GM13977 (cell line): Measurements from ENCODE around the gene HMGCS1.
"Not testable (repeated sequence)": the region's sequence is repeated elsewhere in the genome, so short reads cannot be mapped to it uniquely, and the experiment has no call there.

Experiments
- DNase-seq: peaks from one replicate; pipeline ENCODE4 v3.0.0; 2012; ENCODE audit warnings: low spot score
- in situ Hi-C: fragments of 300-500 bp; cut with MboI; formaldehyde crosslinking; loops from one replicate; pipeline ENCODE4 v1.12.0; 2022; ENCODE audit warnings: low sequenced_read_pairs, low pct_unique_long_range_greater_than_20kb, mixed read lengths, inconsistent platforms; ENCODE audit not compliant: unreplicated experiment
- TF ChIP-seq, protein P1 (sequence below): IDR thresholded peaks from 2 replicates; pipeline ENCODE4 v1.5.1; 2012; ENCODE audit warnings: mild to moderate bottlenecking, control low read depth; ENCODE audit not compliant: insufficient read depth; ENCODE audit errors: extremely low read depth, missing control alignments

The HMGCS1 gene

DNA sequence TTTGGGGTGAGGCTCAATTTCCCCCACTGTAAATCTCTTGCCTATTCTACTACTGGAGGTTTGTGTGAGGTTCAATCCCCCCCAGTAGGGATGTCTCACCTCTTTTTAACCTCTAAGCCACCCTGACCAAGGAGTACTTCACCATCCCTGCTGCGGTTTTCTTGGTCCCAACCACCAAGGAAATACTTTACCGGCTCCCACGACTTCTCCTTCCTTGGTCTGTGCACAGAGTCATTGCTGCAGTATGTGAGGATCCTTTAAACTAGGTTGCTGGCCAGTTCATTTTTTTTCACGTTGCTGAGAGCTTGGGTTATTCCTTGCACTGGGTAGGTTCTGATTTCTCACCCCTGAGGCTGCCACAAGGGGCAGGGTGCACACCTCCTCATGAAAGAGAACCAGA, 22.5 kb upstream of the HMGCS1 start:
- DNase-seq = no peak
- TF ChIP-seq, protein P1, sequence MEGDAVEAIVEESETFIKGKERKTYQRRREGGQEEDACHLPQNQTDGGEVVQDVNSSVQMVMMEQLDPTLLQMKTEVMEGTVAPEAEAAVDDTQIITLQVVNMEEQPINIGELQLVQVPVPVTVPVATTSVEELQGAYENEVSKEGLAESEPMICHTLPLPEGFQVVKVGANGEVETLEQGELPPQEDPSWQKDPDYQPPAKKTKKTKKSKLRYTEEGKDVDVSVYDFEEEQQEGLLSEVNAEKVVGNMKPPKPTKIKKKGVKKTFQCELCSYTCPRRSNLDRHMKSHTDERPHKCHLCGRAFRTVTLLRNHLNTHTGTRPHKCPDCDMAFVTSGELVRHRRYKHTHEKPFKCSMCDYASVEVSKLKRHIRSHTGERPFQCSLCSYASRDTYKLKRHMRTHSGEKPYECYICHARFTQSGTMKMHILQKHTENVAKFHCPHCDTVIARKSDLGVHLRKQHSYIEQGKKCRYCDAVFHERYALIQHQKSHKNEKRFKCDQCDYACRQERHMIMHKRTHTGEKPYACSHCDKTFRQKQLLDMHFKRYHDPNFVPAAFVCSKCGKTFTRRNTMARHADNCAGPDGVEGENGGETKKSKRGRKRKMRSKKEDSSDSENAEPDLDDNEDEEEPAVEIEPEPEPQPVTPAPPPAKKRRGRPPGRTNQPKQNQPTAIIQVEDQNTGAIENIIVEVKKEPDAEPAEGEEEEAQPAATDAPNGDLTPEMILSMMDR = no peak
- in situ Hi-C loops = no loop called here

DNA sequence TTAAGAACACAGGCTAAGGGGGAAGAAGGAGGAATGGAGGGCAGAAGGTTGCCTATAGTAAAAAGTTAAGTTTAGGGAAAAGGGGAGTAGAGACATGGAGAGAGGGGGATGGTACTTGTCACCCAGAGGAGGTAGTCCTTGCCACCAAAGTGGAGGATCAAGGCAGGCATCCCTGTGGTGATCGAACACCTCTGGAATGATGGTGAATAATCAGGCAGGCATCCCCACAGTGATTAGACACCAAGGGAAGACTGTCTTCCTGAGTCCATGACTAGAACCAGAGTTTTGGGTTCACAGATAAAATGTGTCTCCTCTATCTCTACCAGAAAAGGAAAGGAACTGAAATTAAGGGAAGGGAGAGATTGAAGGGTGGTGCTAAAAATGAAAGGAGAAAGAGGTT, 19.2 kb upstream of the HMGCS1 start:
- TF ChIP-seq, protein P1 = no peak
- DNase-seq = no peak
- in situ Hi-C loops = no loop called here

DNA sequence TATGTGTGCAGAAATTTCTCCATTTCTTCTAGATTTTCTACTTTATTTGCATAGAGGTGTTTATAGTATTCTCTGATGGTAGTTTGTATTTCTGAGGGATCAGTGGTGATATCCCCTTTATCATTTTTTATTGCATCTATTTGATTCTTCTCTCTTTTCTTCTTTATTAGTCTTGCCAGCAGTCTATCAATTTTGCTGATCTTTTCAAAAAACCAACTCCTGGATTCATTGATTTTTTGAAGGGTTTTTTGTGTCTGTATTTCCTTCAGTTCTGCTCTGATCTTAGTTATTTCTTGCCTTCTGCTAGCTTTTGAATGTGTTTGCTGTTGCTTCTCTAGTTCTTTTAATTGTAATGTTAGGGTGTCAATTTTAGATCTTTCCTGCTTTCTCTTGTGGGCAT, 12.4 kb upstream of the HMGCS1 start:
- in situ Hi-C loops = loop anchor here (10.0 kb wide), 1 partner anchor 49 kb away; no protein-coding TSS in a partner anchor
- DNase-seq = not testable (repeated sequence)

DNA sequence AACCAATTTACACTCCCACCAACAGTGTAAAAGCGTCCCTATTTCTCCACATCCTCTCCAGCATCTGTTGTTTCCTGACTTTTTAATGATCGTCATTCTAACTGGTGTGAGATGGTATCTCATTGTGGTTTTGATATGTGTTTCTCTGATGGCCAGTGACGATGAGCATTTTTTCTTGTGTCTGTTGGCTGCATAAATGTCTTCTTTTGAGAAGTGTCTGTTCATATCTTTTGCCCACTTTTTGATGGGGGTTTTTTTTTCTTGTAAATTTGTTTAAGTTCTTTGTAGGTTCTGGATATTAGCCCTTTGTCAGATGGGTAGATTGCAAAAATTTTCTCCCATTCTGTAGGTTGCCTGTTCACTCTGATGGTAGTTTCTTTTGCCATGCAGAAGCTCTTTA, 10.3 kb upstream of the HMGCS1 start:
- in situ Hi-C loops = loop anchor here (10.0 kb wide), 1 partner anchor 51 kb away; no protein-coding TSS in a partner anchor

GRCh38 chr5:43320846-43321245, 7.6 kb upstream of the HMGCS1 start:
- in situ Hi-C loops = loop anchor here (10.0 kb wide), 1 partner anchor 54 kb away; no protein-coding TSS in a partner anchor
- TF ChIP-seq, protein P1 = no peak
- DNase-seq = no peak

More for the DNA sequence above, 10.3 kb upstream of the HMGCS1 start:
- not testable (repeated sequence) for DNase-seq

- in situ Hi-C loops = no loop called here
- TF ChIP-seq, protein P1 = no peak
These were observed 3.2 kb upstream of the HMGCS1 start for GRCh38 chr5:43316421-43316820.

GRCh38 chr5:43315682-43316081, 2.5 kb upstream of the HMGCS1 start:
- in situ Hi-C loops = no loop called here
- DNase-seq = no peak
- TF ChIP-seq, protein P1 = no peak

More at GRCh38 chr5:43316421-43316820, 3.2 kb upstream of the HMGCS1 start:
- no peak for DNase-seq

DNA sequence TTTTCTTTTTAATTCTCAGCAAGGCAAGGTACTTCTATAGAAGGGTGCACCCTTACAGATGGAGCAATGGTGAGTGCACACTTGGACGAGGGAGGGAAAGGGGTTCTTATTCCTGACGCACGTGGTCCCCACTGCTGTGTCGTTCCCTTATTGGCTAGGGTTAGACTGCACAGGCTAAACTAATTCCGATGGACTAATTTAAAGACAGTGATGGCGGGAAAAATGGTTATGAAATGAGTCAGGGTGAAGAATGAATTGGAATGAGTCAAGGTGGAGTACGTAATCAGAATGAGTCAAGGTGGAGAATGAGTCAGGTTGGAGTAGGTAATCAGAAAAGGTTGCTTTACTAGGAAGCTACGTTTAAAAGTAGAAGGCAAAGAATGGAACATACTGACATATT, 2.1 kb upstream of the HMGCS1 start:
- in situ Hi-C loops = no loop called here
- DNase-seq = no peak
- TF ChIP-seq, protein P1 = no peak
